Suprapubic skin (tissue), 4 donors: Measurements from ENCODE around the gene EBF4. TPM values are rescaled to one million over a fixed set of nuclear protein-coding genes. Genes with fewer than 3 reads are reported as not detected.
"Not testable (repeated sequence)": the region's sequence is repeated elsewhere in the genome, so short reads cannot be mapped to it uniquely, and the experiment has no call there.

ENCODE experiments used
- DNase-seq, 2 donors: peaks; one replicate each; pipeline ENCODE4 v3.0.0-alpha.2; 2019; ENCODE audit warnings: low spot score in 2 of 2
- H3K27ac ChIP-seq: fragments of 200-600 bp; sonication (generic); one replicate; pipeline ENCODE4 v1.5.1; 2019
- H3K27me3 ChIP-seq: fragments of 200-600 bp; sonication (generic); one replicate; pipeline ENCODE4 v1.5.1; 2019
- H3K36me3 ChIP-seq: fragments of 200-600 bp; sonication (generic); one replicate; pipeline ENCODE4 v1.5.1; 2019
- H3K4me1 ChIP-seq: fragments of 200-600 bp; sonication (generic); one replicate; pipeline ENCODE4 v1.5.1; 2019
- H3K4me3 ChIP-seq: fragments of 200-600 bp; sonication (generic); one replicate; pipeline ENCODE4 v1.5.1; 2019; ENCODE audit warnings: mild to moderate bottlenecking
- H3K9me3 ChIP-seq: fragments of 200-600 bp; sonication (generic); one replicate; pipeline ENCODE4 v1.5.1; 2019
- EP300 ChIP-seq: sonication (generic); formaldehyde crosslinking; IDR thresholded peaks from one replicate; pipeline ENCODE4 v1.6.1; 2017; ENCODE audit warnings: antibody characterized with exemption
- POLR2A ChIP-seq, 2 donors: fragments of 450-650 bp; IDR thresholded peaks; one replicate each; pipeline ENCODE4 v1.6.1; 2017; ENCODE audit warnings: antibody characterized with exemption in 2 of 2, mild to moderate bottlenecking in 2 of 2, moderate library complexity in 2 of 2
- POLR2AphosphoS5 ChIP-seq, 3 donors: sonication (generic); formaldehyde crosslinking; IDR thresholded peaks; one replicate each; pipeline ENCODE4 v1.6.1; 2017; ENCODE audit warnings: antibody characterized with exemption in 3 of 3
- WGBS: methylation state at CpG from one replicate; pipeline ENCODE4 v1.1.5; 2018; 5-methylcytosine and 5-hydroxymethylcytosine counted together
- total RNA-seq, 4 donors: library from RNA; depleted of rRNA; stranded (reverse); fragments of >200 nt; gene quantifications; one replicate each; pipeline ENCODE4 v1.1.0, GENCODE V29; 2016
- TF ChIP-seq, protein P1 (sequence below), 2 donors: fragments of 200-600 bp in 1 of 2; fragments of 450-650 bp in 1 of 2; sonication (generic) in 1 of 2; IDR thresholded peaks; one replicate each; pipeline ENCODE4 v1.5.1; 2016 to 2019; ENCODE audit warnings: antibody characterized with exemption in 2 of 2, mild to moderate bottlenecking in 1 of 2, moderate library complexity in 1 of 2

Gene EBF4
- total RNA-seq, 4 donors from 2014 or later: 5.9 to 12.6 (median 6.3) TPM

- no peak for DNase-seq
- Histone ChIP-seq H3K4me3 (no peak overlapping the region), H3K27ac (no peak overlapping the region), H3K36me3 (no peaks in the 10 kb centered on the region), H3K27me3 (peaks cover 87% of the 10 kb centered on the region), H3K9me3 (no peaks in the 10 kb centered on the region), H3K4me1 (peaks cover 33% of the 10 kb centered on the region)
- 64% methylated on average over 16 of the region's 16 CpGs for WGBS
- TF ChIP-seq POLR2A (IDR thresholded peaks at IDR 0.05) (no peak), POLR2AphosphoS5 (IDR thresholded peaks at IDR 0.05) (no peak), EP300 (no peak)
- TF ChIP-seq, protein P1, sequence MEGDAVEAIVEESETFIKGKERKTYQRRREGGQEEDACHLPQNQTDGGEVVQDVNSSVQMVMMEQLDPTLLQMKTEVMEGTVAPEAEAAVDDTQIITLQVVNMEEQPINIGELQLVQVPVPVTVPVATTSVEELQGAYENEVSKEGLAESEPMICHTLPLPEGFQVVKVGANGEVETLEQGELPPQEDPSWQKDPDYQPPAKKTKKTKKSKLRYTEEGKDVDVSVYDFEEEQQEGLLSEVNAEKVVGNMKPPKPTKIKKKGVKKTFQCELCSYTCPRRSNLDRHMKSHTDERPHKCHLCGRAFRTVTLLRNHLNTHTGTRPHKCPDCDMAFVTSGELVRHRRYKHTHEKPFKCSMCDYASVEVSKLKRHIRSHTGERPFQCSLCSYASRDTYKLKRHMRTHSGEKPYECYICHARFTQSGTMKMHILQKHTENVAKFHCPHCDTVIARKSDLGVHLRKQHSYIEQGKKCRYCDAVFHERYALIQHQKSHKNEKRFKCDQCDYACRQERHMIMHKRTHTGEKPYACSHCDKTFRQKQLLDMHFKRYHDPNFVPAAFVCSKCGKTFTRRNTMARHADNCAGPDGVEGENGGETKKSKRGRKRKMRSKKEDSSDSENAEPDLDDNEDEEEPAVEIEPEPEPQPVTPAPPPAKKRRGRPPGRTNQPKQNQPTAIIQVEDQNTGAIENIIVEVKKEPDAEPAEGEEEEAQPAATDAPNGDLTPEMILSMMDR (IDR thresholded peaks at IDR 0.05): no peak
Measured at GRCh38 chr20:2804041-2804828, 111.7 kb downstream of the EBF4 start.

DNA sequence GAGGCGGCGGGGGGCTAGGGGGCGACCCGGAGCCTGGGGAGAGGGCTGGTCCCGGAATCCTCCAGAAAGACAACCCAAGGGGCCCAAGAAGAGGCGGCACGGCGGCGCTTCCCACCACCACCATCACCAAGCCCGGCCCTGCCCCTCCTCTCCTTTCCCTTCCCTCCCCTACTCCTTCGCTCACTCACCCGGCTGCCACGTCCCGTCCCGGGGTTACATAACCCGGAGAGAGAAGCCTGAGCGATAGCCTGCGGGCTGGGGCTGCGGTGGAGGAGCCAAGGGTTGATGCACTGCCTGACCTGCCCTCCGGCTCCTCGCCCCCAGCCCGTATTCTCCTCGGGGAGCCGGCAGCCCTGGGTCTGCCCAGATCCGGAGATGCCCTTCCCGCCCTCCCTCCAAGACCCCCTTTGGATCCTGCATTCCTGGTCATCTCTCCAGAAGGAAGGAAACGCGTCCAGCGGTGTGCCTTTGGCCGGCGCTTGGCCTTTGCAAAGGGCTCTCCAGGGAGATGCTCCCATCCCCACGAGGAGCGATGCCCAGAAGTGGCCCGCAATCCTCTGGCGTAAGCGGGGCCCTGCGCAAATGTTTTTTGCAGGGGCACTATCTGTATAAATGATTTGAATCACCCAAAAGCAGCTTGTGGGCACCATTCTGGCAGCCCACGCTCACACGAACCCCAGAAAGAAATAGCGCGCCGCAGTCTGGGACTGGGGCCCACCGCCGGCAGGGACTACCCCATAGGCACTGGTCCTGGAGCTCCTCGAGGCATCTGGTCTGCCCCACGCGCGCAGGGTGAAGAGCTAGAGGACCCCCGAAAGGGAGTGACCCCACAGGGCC lies 112.5 kb downstream of the EBF4 start:
- no peak overlapping the region for H3K27ac ChIP-seq
- no peak for TF ChIP-seq POLR2AphosphoS5 (IDR thresholded peaks at IDR 0.05)
- TF ChIP-seq, protein P1 (IDR thresholded peaks at IDR 0.05): no peak
- TF ChIP-seq POLR2A (IDR thresholded peaks at IDR 0.05): no peak
- no peak for TF ChIP-seq EP300
- peaks cover 79% of the 10 kb centered on the region for H3K27me3 ChIP-seq
- no peaks in the 10 kb centered on the region for H3K36me3 ChIP-seq
- H3K4me3 ChIP-seq: no peak overlapping the region
- H3K4me1 ChIP-seq: peaks cover 25% of the 10 kb centered on the region
- no peaks in the 10 kb centered on the region for H3K9me3 ChIP-seq
- no peak for DNase-seq
- 11% methylated on average over 21 of the region's 49 CpGs for WGBS

DNA sequence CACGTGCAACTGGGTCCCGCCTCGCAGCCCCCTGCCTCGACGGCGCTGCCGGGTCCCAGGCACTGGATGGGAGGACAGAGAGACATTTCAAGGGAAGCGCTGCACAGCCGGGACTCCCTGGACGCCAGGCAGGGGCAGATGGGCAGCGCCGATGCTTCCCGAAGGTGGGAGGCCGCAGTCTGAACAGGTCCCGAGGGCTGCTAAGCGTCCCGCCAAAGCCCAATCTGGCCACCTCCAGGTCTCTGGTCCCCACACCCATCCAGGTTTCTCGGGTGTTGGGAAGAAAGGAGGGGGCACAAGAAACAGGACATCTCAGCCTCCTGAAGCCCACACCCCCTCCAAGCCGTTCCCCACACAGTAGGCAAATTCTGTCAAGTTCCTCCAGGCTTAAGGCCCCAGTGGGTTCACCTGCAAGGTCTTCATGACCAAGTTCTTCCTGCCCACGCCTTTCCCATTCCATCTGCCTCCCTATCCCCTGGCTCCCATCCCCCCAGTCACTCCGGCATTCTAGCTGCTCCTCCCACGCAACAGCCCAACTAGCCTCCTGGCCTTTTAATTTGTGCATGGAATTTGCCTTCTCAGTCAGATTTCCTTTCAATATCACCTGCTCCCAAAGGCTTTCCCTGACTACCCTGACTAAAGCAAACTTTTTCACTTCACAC lies 113.2 kb downstream of the EBF4 start:
- H3K27ac ChIP-seq: no peak overlapping the region
- H3K36me3 ChIP-seq: no peaks in the 10 kb centered on the region
- no peaks in the 10 kb centered on the region for H3K9me3 ChIP-seq
- TF ChIP-seq POLR2AphosphoS5 (IDR thresholded peaks at IDR 0.05): no peak
- H3K4me1 ChIP-seq: peaks cover 18% of the 10 kb centered on the region
- 45% methylated on average over 13 of the region's 22 CpGs for WGBS
- DNase-seq: no peak
- peaks cover 79% of the 10 kb centered on the region for H3K27me3 ChIP-seq
- no peak overlapping the region for H3K4me3 ChIP-seq

GRCh38 chr20:2806351-2806701 lies 113.7 kb downstream of the EBF4 start:
- Histone ChIP-seq H3K4me3 (no peak overlapping the region), H3K27me3 (peaks cover 74% of the 10 kb centered on the region), H3K27ac (no peak overlapping the region), H3K36me3 (no peaks in the 10 kb centered on the region), H3K4me1 (peaks cover 13% of the 10 kb centered on the region), H3K9me3 (no peaks in the 10 kb centered on the region)
- TF ChIP-seq, protein P1 (IDR thresholded peaks at IDR 0.05): no peak
- no peak for TF ChIP-seq POLR2AphosphoS5 (IDR thresholded peaks at IDR 0.05)
- no peak for TF ChIP-seq EP300
- no peak for TF ChIP-seq POLR2A (IDR thresholded peaks at IDR 0.05)
- WGBS: 55% methylated on average over 4 of the region's 4 CpGs
- DNase-seq: no peak

DNA sequence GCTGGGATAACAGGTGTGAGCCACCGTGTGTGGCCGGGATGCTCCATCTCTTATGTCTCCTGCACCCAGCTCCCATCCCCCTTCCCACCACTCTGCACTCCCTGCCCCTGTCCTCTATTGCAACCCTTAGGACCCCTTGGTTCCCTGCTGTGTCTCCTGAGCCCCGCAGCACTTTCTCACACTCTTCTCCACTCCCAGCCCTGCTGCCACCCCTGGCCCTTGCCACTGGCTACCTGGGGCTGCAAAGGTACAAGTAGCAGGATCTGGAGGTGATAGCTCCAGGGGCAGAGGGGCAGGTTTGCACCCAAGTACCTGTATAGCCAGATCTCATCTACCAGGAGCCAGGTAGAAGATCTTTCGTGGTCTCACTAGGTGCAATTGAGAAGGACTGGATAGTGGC lies 114.4 kb downstream of the EBF4 start:
- H3K27ac ChIP-seq: no peak overlapping the region
- TF ChIP-seq, protein P1 (IDR thresholded peaks at IDR 0.05): no peak
- TF ChIP-seq POLR2AphosphoS5 (IDR thresholded peaks at IDR 0.05) (no peak), EP300 (no peak), POLR2A (IDR thresholded peaks at IDR 0.05) (no peak)
- 83% methylated on average over 4 of the region's 4 CpGs for WGBS
- H3K4me1 ChIP-seq: peaks cover 10% of the 10 kb centered on the region
- H3K4me3 ChIP-seq: no peak overlapping the region
- DNase-seq: peak in 1 of 2 donors; percentile 65
- H3K27me3 ChIP-seq: peaks cover 67% of the 10 kb centered on the region
- no peaks in the 10 kb centered on the region for H3K36me3 ChIP-seq
- H3K9me3 ChIP-seq: no peaks in the 10 kb centered on the region

GRCh38 chr20:2807929-2808328 lies 115.3 kb downstream of the EBF4 start:
- H3K36me3 ChIP-seq, H3K27ac ChIP-seq, H3K9me3 ChIP-seq, H3K4me1 ChIP-seq, H3K4me3 ChIP-seq: not testable (repeated sequence)
- H3K27me3 ChIP-seq: peaks cover 60% of the 10 kb centered on the region
- 88% methylated on average over 9 of the region's 9 CpGs for WGBS
- peak in 1 of 2 donors; percentile 28 for DNase-seq
